NT2/D1 (cell line): Measurements from ENCODE around the gene STK25.

Experiments used
- DNase-seq: peaks from one replicate; pipeline ENCODE4 v3.0.0-alpha.2; 2011; ENCODE audit warnings: low read depth, low spot score
- H3K27me3 ChIP-seq: 2 replicates; pipeline ENCODE4 v1.6.0; 2011; ENCODE audit warnings: mild to moderate bottlenecking; ENCODE audit not compliant: insufficient read length, insufficient read depth
- H3K36me3 ChIP-seq: 2 replicates; pipeline ENCODE4 v1.6.1; 2011; ENCODE audit warnings: mild to moderate bottlenecking, low read length, mixed read lengths; ENCODE audit not compliant: insufficient read depth, insufficient read length
- H3K4me1 ChIP-seq: 2 replicates; pipeline ENCODE4 v1.5.1; 2011; ENCODE audit not compliant: insufficient read depth, insufficient read length
- H3K4me3 ChIP-seq: 2 replicates; pipeline ENCODE4 v1.5.1; 2011; ENCODE audit warnings: low read depth; ENCODE audit not compliant: insufficient read length
- H3K9ac ChIP-seq: 2 replicates; pipeline ENCODE4 v1.6.0; 2011; ENCODE audit warnings: low read depth; ENCODE audit not compliant: insufficient read length
- H3K9me3 ChIP-seq: 2 replicates; pipeline ENCODE4 v1.5.1; 2011; ENCODE audit warnings: mild to moderate bottlenecking, low read length; ENCODE audit not compliant: insufficient read depth
- SUZ12 ChIP-seq: IDR thresholded peaks from 2 replicates; pipeline ENCODE4 v1.6.1; 2011; ENCODE audit not compliant: insufficient read length, insufficient read depth; ENCODE audit errors: extremely low read depth
- YY1 ChIP-seq: IDR thresholded peaks from 2 replicates; pipeline ENCODE4 v1.6.1; 2011; ENCODE audit not compliant: insufficient read length, insufficient read depth
- ZNF274 ChIP-seq: IDR thresholded peaks from 2 replicates; pipeline ENCODE4 v1.6.1; 2011; ENCODE audit warnings: mild to moderate bottlenecking, low read depth, low read length

STK25 gene

GRCh38 chr2:241545106-241545505, 36.7 kb upstream of the STK25 start:
- TF ChIP-seq ZNF274 (no peak), YY1 (no peak), SUZ12 (no peak)
- Histone ChIP-seq H3K4me3 (no peak overlapping the region), H3K27me3 (peaks cover 35% of the 10 kb centered on the region)

GRCh38 chr2:241542278-241542605, 33.9 kb upstream of the STK25 start:
- H3K9me3 ChIP-seq = no peaks in the 10 kb centered on the region
- H3K9ac ChIP-seq = no peak overlapping the region
- H3K27me3 ChIP-seq = peaks cover 45% of the 10 kb centered on the region
- TF ChIP-seq YY1 = no peak
- TF ChIP-seq ZNF274 = no peak
- TF ChIP-seq SUZ12 = no peak
- no peak for DNase-seq
- no peak overlapping the region for H3K4me3 ChIP-seq
- H3K36me3 ChIP-seq = no peaks in the 10 kb centered on the region
- H3K4me1 ChIP-seq = peaks cover 6% of the 10 kb centered on the region

More at GRCh38 chr2:241545106-241545505, 36.7 kb upstream of the STK25 start:
- DNase-seq = no peak
- Histone ChIP-seq H3K9me3 (no peaks in the 10 kb centered on the region), H3K36me3 (no peaks in the 10 kb centered on the region), H3K9ac (no peak overlapping the region), H3K4me1 (peaks cover 11% of the 10 kb centered on the region)

- Histone ChIP-seq H3K9me3 (no peaks in the 10 kb centered on the region), H3K9ac (no peak overlapping the region), H3K36me3 (no peaks in the 10 kb centered on the region), H3K27me3 (peaks cover 44% of the 10 kb centered on the region), H3K4me3 (peak overlapping the region; percentile 33), H3K4me1 (peaks cover 4% of the 10 kb centered on the region)
- TF ChIP-seq SUZ12 = peak; percentile 81
- no peak for TF ChIP-seq ZNF274
- no peak for TF ChIP-seq YY1
- no peak for DNase-seq
These were observed 33.3 kb upstream of the STK25 start for GRCh38 chr2:241541564-241542277.

GRCh38 chr2:241540771-241541561, 32.6 kb upstream of the STK25 start:
- Histone ChIP-seq H3K9ac (peak overlapping the region; percentile 39), H3K4me3 (peak overlapping the region; percentile 33), H3K9me3 (no peaks in the 10 kb centered on the region), H3K4me1 (peaks cover 6% of the 10 kb centered on the region), H3K36me3 (no peaks in the 10 kb centered on the region), H3K27me3 (peaks cover 42% of the 10 kb centered on the region)
- DNase-seq = peak; percentile 47
- no peak for TF ChIP-seq YY1
- no peak for TF ChIP-seq SUZ12
- TF ChIP-seq ZNF274 = no peak

- Histone ChIP-seq H3K4me1 (peaks cover 6% of the 10 kb centered on the region), H3K9me3 (no peaks in the 10 kb centered on the region), H3K4me3 (no peak overlapping the region), H3K9ac (peak overlapping the region; percentile 39), H3K27me3 (peaks cover 42% of the 10 kb centered on the region), H3K36me3 (no peaks in the 10 kb centered on the region)
- DNase-seq = no peak
- TF ChIP-seq YY1 (no peak), SUZ12 (no peak)
These were observed 32.0 kb upstream of the STK25 start for GRCh38 chr2:241540401-241540770.

GRCh38 chr2:241539616-241540374, 31.4 kb upstream of the STK25 start:
- Histone ChIP-seq H3K27me3 (peaks cover 42% of the 10 kb centered on the region), H3K36me3 (no peaks in the 10 kb centered on the region), H3K4me1 (peaks cover 6% of the 10 kb centered on the region), H3K9me3 (no peaks in the 10 kb centered on the region), H3K4me3 (no peak overlapping the region), H3K9ac (no peak overlapping the region)
- TF ChIP-seq ZNF274 = no peak
- TF ChIP-seq SUZ12 = no peak
- TF ChIP-seq YY1 = no peak
- no peak for DNase-seq

GRCh38 chr2:241538838-241539615, 30.6 kb upstream of the STK25 start:
- Histone ChIP-seq H3K4me3 (no peak overlapping the region), H3K9ac (no peak overlapping the region), H3K36me3 (no peaks in the 10 kb centered on the region), H3K9me3 (no peaks in the 10 kb centered on the region), H3K27me3 (peaks cover 44% of the 10 kb centered on the region), H3K4me1 (peaks cover 6% of the 10 kb centered on the region)
- DNase-seq = no peak
- TF ChIP-seq ZNF274 (no peak), YY1 (no peak), SUZ12 (no peak)
